GM18508 (cell line): Measurements from ENCODE around the gene NPAS3.

Experiments
- ATAC-seq: cut with Tn5 transposase; IDR thresholded peaks from one replicate; pipeline ENCODE4 v1.9.1; 2021; ENCODE audit warnings: moderate number of reproducible peaks; ENCODE audit not compliant: insufficient read depth, unreplicated experiment

The NPAS3 gene

DNA sequence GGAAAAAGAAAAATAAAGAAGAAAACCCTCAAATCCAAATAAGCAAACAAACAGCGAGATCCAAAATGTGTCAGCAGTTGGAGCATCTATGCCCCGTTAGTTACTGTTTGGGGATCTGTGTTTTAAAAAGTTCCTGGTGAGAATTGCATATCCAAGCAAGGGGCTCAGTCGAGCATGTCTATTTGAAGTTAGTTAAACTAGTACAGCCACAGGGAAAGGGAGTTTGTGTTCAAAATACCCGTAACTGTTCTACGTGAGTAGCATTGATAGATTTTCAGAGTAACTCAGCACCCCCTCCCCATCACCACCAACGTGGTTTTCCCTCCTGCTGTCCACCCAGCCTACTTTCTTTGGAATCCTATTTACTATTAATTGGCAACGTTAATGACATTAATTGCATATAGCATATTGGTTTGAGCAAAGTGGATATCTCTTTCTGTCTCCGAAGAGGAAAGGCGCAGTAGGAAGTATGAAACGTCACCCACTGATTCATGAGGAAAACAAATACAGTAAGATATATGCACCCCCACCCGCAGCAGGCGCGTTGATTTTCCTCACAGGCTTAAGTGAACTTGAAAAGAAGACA, 1.5 kb downstream of the NPAS3 start:
- ATAC-seq: no peak

DNA sequence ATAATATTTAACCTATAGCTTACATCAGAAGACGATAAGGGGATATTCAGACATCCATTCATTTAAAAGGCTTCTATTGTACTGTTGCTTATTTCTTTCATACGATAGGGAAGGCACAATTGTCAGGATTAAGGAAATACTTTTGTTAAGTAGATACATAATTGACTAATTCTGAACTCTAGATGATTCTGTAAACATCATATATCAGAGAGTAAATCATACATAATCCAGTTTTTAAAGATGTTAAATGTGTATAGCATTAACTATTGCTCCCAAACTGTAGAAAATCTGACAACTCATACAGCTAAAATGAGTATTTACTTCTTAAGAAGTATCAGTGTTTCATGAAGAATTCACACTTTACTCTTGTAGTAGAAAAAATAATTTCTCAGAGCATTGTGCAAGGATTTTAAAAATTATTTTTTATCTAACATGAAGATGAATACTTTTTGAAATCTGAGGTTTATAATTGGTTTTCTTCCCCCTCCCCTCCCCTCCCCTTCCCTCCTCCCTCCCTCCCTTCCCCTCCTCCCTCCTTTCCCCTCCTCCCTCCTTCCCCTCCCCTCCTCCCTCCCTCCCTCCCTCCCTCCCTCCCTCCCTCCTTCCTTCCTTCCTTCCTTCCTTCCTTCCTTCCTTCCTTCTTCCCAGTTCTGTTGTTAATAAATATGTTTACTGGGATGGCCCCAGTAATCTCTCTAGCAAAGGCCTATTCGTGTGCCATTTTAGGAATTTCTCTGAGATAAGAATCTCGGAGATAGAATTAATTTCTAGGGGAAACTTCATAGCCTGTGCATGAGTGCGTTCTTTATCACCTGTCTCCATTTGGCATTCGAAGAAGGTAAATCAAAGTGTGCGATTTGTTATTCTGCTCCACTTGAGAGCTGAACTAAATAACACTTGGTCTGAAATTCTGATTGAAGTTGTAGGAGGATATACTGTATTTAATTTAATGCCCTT, 2.3 kb downstream of the NPAS3 start:
- ATAC-seq: no peak

DNA sequence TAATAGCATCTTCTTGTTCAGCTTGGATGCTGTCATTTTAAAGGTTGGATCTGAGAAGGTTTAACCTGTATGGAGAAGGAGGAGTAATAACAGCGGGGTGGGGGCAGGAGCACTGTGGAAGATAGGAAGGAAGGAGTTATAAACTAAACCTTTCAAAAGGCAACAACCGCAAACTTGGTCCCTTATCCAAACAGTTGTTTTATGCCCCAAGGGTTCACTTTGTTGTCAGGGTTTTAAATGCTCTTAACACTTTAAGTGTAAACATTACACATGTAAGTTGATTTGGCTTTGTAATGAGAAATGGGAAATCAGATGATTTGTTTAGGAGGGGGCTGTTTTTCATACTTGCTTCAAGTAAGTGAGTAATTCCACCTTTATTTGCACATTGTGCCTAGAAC, 3.0 kb downstream of the NPAS3 start:
- ATAC-seq: no peak

GRCh38 chr14:32947081-32947480, 8.4 kb downstream of the NPAS3 start:
- no peak for ATAC-seq

DNA sequence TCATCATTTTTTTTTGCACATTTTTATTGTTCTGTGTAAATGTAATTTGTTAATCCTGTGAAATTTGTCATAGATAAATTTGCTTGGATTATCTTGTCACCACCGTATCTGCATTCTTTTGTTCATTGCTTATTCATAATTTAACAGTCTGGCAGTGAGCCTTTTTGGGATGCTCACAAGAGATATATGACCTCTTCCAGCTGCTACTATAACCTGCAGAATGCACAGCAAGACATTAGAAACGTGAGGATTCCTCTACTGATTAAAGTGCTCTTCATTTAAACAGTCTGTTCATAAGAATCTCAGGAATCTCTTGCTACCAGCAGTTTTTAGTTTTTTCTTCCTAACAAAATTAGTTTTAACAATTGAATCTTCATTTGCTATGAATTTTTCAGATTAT, 9.1 kb downstream of the NPAS3 start:
- ATAC-seq: no peak

GRCh38 chr14:32950584-32950983, 11.9 kb downstream of the NPAS3 start:
- ATAC-seq: no peak

- ATAC-seq: no peak
Observed at GRCh38 chr14:32967421-32967820, 28.7 kb downstream of the NPAS3 start.

GRCh38 chr14:32968972-32969544, 30.4 kb downstream of the NPAS3 start:
- ATAC-seq: no peak

DNA sequence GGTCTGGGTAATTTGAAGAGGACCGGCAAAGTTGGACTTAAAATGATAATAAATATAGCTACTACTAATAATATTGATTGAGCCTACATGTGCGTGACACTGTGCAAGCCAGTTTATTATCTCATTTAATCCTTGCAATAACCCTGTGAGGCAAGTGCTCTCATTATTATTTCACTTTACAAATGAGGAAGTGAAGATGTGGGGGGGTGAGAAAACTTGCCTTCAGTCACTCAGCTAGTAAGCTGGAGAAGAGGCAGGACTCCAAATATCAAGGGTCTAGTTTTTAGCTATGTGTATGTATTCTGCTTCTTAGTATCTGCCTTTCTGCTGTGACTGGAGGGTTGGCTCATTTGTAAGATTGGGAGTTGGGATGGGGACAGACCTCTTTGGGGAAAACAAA, 39.2 kb downstream of the NPAS3 start:
- no peak for ATAC-seq

- ATAC-seq: no peak
Observed at GRCh38 chr14:32978691-32979255, 40.1 kb downstream of the NPAS3 start.

DNA sequence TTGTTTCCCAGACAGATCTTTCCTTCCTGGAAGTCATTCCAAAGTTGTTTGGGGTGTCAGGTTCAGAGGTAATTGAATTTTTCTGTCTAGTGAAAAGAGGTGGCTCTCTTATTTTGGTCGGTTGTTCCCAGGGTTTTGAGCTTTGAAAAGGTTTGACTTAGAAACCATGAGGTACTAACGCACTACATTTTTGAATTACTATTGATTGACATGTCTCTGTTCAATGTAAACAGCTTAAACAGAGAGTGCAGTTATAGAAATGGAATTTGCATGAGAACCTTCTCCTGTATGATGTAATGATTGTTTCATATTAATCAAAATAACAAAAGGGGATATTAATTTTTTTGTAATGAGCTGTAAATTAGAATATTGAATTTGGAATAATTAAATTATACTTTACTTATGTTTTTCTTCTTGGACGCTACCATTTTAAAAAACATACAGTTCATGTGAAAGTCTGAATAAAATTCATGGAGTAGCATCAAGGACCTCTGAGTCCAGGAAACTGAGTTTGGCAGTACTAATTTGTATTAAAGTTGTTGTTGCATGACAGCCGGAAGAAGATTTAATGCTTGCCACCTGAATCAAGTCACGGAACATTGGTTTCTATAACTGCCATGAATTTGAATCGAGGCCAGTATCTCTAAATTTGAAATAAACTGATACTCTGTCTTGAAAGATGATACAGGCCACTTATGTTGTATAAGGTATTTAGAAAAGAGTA, 41.7 kb downstream of the NPAS3 start:
- no peak for ATAC-seq

GRCh38 chr14:32980902-32981501, 42.3 kb downstream of the NPAS3 start:
- no peak for ATAC-seq

DNA sequence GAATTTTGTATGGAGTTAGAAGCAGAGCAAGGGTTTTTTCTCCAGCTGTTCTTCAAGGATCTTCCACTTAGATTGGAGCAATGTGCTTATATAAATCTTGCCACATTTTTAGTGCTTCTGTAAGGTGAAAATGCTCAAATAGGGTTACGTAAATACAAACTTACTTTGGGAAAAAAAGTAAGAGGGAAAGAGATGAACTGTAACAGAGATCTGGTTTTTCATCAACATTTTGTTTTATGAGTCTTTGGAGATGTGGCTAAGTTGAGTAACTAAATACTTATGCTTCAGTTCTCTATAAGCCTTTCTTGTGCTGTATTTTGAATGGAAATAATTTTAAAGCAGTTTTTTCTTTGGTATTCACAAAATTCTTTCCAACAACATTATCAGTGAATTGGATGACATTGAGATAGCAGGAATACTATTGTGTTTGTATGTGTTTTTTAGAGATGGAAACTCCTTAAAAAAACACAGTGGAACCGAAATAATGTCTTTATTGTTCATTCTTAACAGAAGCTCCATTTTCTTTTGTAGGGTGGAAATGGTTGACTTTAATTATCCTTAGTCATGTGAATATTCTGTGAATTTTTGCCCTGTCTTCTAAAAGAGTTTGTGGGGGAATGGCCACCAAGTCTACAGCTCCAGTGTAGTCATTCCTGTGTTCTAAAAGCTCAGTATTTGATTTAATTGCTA, 45.7 kb downstream of the NPAS3 start:
- no peak for ATAC-seq

GRCh38 chr14:32985866-32986265, 47.2 kb downstream of the NPAS3 start:
- ATAC-seq: no peak

- ATAC-seq: no peak
Observed at GRCh38 chr14:32986791-32987540, 48.3 kb downstream of the NPAS3 start.

- ATAC-seq: no peak
Observed at GRCh38 chr14:32991691-32992090, 53.0 kb downstream of the NPAS3 start.

GRCh38 chr14:32993921-32994320, 55.2 kb downstream of the NPAS3 start:
- no peak for ATAC-seq

GRCh38 chr14:32996343-32996742, 57.7 kb downstream of the NPAS3 start:
- no peak for ATAC-seq

GRCh38 chr14:32998433-32998832, 59.8 kb downstream of the NPAS3 start:
- no peak for ATAC-seq
